OCI-LY1 (cell line): ENCODE measurements around the gene SLC28A3.

Experiments used
- EZH2 ChIP-seq: fragments of 200-600 bp; sonication (generic), shearing (Covaris generic); IDR thresholded peaks from 2 replicates; pipeline ENCODE4 v1.8.0; 2017; ENCODE audit warnings: borderline replicate concordance, mixed run types, mild to moderate bottlenecking, antibody characterized with exemption, low read length, moderate library complexity, mixed read lengths
- TF ChIP-seq, protein P1 (sequence below): fragments of 200-600 bp; sonication (generic), shearing (Covaris generic); IDR thresholded peaks from 2 replicates; pipeline ENCODE4 v1.5.1; 2017; ENCODE audit warnings: mild to moderate bottlenecking, antibody characterized with exemption, low read length, moderate library complexity, mixed read lengths

DNA sequence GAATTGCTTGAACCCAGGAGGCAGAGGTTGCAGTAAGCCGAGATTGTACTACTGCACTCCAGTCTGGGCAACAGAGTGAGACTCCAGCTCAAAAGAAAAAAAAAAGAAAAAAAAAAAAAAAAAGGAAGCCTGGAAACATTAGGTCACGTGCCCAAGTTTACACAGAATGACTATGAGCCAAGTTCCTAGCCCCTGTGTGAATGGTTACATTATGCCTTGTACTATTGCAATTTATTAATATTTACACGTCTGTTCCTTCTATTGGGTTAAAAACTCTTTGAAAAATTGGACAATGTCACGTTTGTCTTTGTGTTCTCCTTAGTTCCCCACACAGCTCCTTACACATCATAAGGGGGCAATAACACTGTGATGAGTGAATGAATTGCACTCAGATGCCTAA is 33.5 kb upstream of the SLC28A3 start:
- no peak for TF ChIP-seq EZH2
- TF ChIP-seq, protein P1, sequence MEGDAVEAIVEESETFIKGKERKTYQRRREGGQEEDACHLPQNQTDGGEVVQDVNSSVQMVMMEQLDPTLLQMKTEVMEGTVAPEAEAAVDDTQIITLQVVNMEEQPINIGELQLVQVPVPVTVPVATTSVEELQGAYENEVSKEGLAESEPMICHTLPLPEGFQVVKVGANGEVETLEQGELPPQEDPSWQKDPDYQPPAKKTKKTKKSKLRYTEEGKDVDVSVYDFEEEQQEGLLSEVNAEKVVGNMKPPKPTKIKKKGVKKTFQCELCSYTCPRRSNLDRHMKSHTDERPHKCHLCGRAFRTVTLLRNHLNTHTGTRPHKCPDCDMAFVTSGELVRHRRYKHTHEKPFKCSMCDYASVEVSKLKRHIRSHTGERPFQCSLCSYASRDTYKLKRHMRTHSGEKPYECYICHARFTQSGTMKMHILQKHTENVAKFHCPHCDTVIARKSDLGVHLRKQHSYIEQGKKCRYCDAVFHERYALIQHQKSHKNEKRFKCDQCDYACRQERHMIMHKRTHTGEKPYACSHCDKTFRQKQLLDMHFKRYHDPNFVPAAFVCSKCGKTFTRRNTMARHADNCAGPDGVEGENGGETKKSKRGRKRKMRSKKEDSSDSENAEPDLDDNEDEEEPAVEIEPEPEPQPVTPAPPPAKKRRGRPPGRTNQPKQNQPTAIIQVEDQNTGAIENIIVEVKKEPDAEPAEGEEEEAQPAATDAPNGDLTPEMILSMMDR, result no peak
